Esophagus muscularis mucosa (tissue), 4 donors: ENCODE results near the gene ATF6.

ENCODE experiments used
- CTCF ChIP-seq, 3 experiments: fragments of 200-600 bp in 2 of 3; fragments of 450-650 bp in 1 of 3; sonication (generic) in 2 of 3; IDR thresholded peaks; one replicate each; pipeline ENCODE4 v1.5.1; 2017 to 2019; ENCODE audit warnings: antibody characterized with exemption in 3 of 3, mild to moderate bottlenecking in 2 of 3, moderate library complexity in 1 of 3
- EP300 ChIP-seq: sonication (generic); formaldehyde crosslinking; IDR thresholded peaks from one replicate; pipeline ENCODE4 v1.6.1; 2017; ENCODE audit warnings: antibody characterized with exemption
- POLR2A ChIP-seq: fragments of 450-650 bp; IDR thresholded peaks from one replicate; pipeline ENCODE4 v1.6.1; 2017; ENCODE audit warnings: antibody characterized with exemption, moderate library complexity, mild to moderate bottlenecking, low read depth

- TF ChIP-seq CTCF (IDR thresholded peaks at IDR 0.05) (no peak), POLR2A (no peak), EP300 (no peak)
These were observed 228.1 kb downstream of the ATF6 start for GRCh38 chr1:161994175-161994668.
